WERI-Rb-1 (cell line): ENCODE data around the gene KPNA1.

Source experiments
- DNase-seq: peaks from one replicate; pipeline ENCODE4 v3.0.0-alpha.2; 2020
- H3K27ac ChIP-seq: fragments of 250-450 bp; sonication (Bioruptor Pico); 2 replicates; pipeline ENCODE4 v1.5.1; 2020; ENCODE audit warnings: mild to moderate bottlenecking, moderate library complexity
- H3K27me3 ChIP-seq: fragments of 250-450 bp; sonication (Bioruptor Pico); 2 replicates; pipeline ENCODE4 v1.5.1; 2021; ENCODE audit warnings: mild to moderate bottlenecking, low read depth, moderate library complexity; ENCODE audit not compliant: insufficient read depth, severe bottlenecking
- H3K36me3 ChIP-seq: fragments of 250-450 bp; sonication (Bioruptor Pico); 2 replicates; pipeline ENCODE4 v1.5.1; 2020; ENCODE audit warnings: mild to moderate bottlenecking, moderate library complexity
- H3K4me3 ChIP-seq: 2 replicates; pipeline ENCODE4 v1.5.1; 2011; ENCODE audit warnings: low read depth, mild to moderate bottlenecking, control low read depth, low read length
- H3K9me3 ChIP-seq: fragments of 250-450 bp; sonication (Bioruptor Pico); 2 replicates; pipeline ENCODE4 v1.5.1; 2021; ENCODE audit warnings: mild to moderate bottlenecking, moderate library complexity; ENCODE audit not compliant: severe bottlenecking
- TF ChIP-seq, protein P1 (sequence below): IDR thresholded peaks from 2 replicates; pipeline ENCODE4 v1.5.1; 2011; ENCODE audit warnings: low read depth, mild to moderate bottlenecking, control low read depth, inconsistent platforms, low read length

KPNA1 gene

GRCh38 chr3:122377975-122378374, 136.8 kb downstream of the KPNA1 start:
- Histone ChIP-seq H3K4me3 (no peak overlapping the region), H3K36me3 (no peaks in the 10 kb centered on the region; the same call in 1 of the 2 replicates), H3K27me3 (no peaks in the 10 kb centered on the region), H3K9me3 (no peaks in the 10 kb centered on the region), H3K27ac (no peak overlapping the region)
- TF ChIP-seq, protein P1, sequence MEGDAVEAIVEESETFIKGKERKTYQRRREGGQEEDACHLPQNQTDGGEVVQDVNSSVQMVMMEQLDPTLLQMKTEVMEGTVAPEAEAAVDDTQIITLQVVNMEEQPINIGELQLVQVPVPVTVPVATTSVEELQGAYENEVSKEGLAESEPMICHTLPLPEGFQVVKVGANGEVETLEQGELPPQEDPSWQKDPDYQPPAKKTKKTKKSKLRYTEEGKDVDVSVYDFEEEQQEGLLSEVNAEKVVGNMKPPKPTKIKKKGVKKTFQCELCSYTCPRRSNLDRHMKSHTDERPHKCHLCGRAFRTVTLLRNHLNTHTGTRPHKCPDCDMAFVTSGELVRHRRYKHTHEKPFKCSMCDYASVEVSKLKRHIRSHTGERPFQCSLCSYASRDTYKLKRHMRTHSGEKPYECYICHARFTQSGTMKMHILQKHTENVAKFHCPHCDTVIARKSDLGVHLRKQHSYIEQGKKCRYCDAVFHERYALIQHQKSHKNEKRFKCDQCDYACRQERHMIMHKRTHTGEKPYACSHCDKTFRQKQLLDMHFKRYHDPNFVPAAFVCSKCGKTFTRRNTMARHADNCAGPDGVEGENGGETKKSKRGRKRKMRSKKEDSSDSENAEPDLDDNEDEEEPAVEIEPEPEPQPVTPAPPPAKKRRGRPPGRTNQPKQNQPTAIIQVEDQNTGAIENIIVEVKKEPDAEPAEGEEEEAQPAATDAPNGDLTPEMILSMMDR = no peak
- DNase-seq = no peak

GRCh38 chr3:122374034-122374433, 140.7 kb downstream of the KPNA1 start:
- Histone ChIP-seq H3K27me3 (no peaks in the 10 kb centered on the region), H3K36me3 (peaks cover 9% of the 10 kb centered on the region), H3K9me3 (no peaks in the 10 kb centered on the region), H3K4me3 (no peak overlapping the region), H3K27ac (no peak overlapping the region)
- TF ChIP-seq, protein P1 = no peak
- DNase-seq = no peak
